HL-60 (cell line): Measurements from ENCODE around the gene VRK3.

Source experiments
- GABPA ChIP-seq: IDR thresholded peaks from 2 replicates; pipeline ENCODE4 v1.6.1; 2012; ENCODE audit warnings: low read depth
- POLR2AphosphoS5 ChIP-seq: IDR thresholded peaks from 2 replicates; pipeline ENCODE4 v1.6.1; 2012; ENCODE audit warnings: low read depth
- SPI1 ChIP-seq: IDR thresholded peaks from 2 replicates; pipeline ENCODE4 v1.6.1; 2012; ENCODE audit warnings: low read depth, mild to moderate bottlenecking, borderline replicate concordance
- TF ChIP-seq, protein P1 (sequence below): IDR thresholded peaks from one replicate; pipeline ENCODE4 v1.5.1; 2011; ENCODE audit warnings: low read length, control low read depth, inconsistent platforms; ENCODE audit not compliant: insufficient read depth
- TF ChIP-seq, protein P2 (sequence below): IDR thresholded peaks from 2 replicates; pipeline ENCODE4 v1.6.1; 2012; ENCODE audit warnings: low read depth; ENCODE audit not compliant: insufficient replicate concordance

DNA sequence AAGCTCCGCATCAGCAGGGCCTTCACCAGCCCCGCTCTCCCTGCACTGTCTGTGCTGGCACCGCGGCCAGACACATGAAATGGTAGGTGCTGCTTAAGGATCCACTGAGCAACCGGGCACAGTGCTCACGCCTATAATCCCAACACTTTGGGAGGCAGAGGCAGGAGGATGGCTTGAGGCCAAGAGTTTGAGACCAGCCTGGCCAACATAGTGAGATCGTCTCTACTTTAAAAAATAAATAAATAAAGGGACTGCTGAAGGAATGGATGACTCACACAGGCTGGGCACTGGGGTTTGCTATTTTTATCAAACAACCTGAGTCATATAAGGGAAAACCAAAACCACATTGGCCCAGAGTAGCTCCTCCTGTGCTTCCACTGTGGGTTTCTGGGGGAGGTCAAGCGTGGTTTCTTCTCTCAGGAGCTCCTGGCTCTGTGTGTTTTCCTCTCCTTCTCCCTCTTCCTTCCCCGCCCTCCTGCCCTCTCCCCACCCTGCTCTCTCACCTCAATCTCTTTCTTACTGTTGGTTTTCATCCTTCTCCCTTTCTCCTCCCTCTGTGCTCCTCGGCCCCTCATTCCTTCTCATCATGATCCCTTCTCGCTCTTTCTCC lies 21.3 kb downstream of the VRK3 start:
- no peak for TF ChIP-seq POLR2AphosphoS5
- TF ChIP-seq, protein P1, sequence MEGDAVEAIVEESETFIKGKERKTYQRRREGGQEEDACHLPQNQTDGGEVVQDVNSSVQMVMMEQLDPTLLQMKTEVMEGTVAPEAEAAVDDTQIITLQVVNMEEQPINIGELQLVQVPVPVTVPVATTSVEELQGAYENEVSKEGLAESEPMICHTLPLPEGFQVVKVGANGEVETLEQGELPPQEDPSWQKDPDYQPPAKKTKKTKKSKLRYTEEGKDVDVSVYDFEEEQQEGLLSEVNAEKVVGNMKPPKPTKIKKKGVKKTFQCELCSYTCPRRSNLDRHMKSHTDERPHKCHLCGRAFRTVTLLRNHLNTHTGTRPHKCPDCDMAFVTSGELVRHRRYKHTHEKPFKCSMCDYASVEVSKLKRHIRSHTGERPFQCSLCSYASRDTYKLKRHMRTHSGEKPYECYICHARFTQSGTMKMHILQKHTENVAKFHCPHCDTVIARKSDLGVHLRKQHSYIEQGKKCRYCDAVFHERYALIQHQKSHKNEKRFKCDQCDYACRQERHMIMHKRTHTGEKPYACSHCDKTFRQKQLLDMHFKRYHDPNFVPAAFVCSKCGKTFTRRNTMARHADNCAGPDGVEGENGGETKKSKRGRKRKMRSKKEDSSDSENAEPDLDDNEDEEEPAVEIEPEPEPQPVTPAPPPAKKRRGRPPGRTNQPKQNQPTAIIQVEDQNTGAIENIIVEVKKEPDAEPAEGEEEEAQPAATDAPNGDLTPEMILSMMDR, result no peak
- TF ChIP-seq, protein P2, sequence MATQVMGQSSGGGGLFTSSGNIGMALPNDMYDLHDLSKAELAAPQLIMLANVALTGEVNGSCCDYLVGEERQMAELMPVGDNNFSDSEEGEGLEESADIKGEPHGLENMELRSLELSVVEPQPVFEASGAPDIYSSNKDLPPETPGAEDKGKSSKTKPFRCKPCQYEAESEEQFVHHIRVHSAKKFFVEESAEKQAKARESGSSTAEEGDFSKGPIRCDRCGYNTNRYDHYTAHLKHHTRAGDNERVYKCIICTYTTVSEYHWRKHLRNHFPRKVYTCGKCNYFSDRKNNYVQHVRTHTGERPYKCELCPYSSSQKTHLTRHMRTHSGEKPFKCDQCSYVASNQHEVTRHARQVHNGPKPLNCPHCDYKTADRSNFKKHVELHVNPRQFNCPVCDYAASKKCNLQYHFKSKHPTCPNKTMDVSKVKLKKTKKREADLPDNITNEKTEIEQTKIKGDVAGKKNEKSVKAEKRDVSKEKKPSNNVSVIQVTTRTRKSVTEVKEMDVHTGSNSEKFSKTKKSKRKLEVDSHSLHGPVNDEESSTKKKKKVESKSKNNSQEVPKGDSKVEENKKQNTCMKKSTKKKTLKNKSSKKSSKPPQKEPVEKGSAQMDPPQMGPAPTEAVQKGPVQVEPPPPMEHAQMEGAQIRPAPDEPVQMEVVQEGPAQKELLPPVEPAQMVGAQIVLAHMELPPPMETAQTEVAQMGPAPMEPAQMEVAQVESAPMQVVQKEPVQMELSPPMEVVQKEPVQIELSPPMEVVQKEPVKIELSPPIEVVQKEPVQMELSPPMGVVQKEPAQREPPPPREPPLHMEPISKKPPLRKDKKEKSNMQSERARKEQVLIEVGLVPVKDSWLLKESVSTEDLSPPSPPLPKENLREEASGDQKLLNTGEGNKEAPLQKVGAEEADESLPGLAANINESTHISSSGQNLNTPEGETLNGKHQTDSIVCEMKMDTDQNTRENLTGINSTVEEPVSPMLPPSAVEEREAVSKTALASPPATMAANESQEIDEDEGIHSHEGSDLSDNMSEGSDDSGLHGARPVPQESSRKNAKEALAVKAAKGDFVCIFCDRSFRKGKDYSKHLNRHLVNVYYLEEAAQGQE, result no peak
- no peak for TF ChIP-seq GABPA
- no peak for TF ChIP-seq SPI1
